ENCODE measurements around the gene PCDH12. TPM values are rescaled to one million over a fixed set of nuclear protein-coding genes. Genes with fewer than 3 reads are reported as not detected.
A peak's percentile ranks its signal among the peaks of the same experiment; 100 is the strongest.

Gene PCDH12
- total RNA-seq, 1 donor from 2014 or later: 11.1 TPM

- intact Hi-C loops (cut with micrococcal nuclease): no loop called here
- DNase-seq: no peak
- no peak for ATAC-seq
Observed at GRCh38 chr5:141917760-141918159, 40.2 kb downstream of the PCDH12 start.

- no peak for DNase-seq
- intact Hi-C loops (cut with micrococcal nuclease): no loop called here
- ATAC-seq: no peak
Observed at GRCh38 chr5:141916522-141916921, 41.5 kb downstream of the PCDH12 start.

- intact Hi-C loops (cut with micrococcal nuclease): no loop called here
- peak; percentile 88 for ATAC-seq
- peak; percentile 47 for DNase-seq
Observed at GRCh38 chr5:141915881-141916336, 42.1 kb downstream of the PCDH12 start.

- no peak for DNase-seq
- intact Hi-C loops (cut with micrococcal nuclease): no loop called here
- ATAC-seq: no peak
Observed at GRCh38 chr5:141914797-141915196, 43.2 kb downstream of the PCDH12 start.

GRCh38 chr5:141914199-141914743, 43.7 kb downstream of the PCDH12 start:
- DNase-seq (peak; percentile 73), ATAC-seq (peak; percentile 78)
- intact Hi-C loops (cut with micrococcal nuclease): no loop called here

GRCh38 chr5:141913560-141914198, 44.3 kb downstream of the PCDH12 start:
- intact Hi-C loops (cut with micrococcal nuclease): no loop called here
- ATAC-seq: no peak

GRCh38 chr5:141910271-141910673, 47.7 kb downstream of the PCDH12 start:
- peak; percentile 20 for ATAC-seq
- no peak for DNase-seq
- intact Hi-C loops (cut with micrococcal nuclease): no loop called here

More at GRCh38 chr5:141913560-141914198, 44.3 kb downstream of the PCDH12 start:
- DNase-seq: no peak

- ATAC-seq: no peak
- intact Hi-C loops (cut with micrococcal nuclease): no loop called here
- no peak for DNase-seq
Observed at GRCh38 chr5:141909212-141909611, 48.8 kb downstream of the PCDH12 start.

- ATAC-seq (no peak), DNase-seq (no peak)
- intact Hi-C loops (cut with micrococcal nuclease): no loop called here
Observed at GRCh38 chr5:141908796-141909195, 49.2 kb downstream of the PCDH12 start.

GRCh38 chr5:141906972-141907371, 51.0 kb downstream of the PCDH12 start:
- intact Hi-C loops (cut with micrococcal nuclease): no loop called here
- no peak for DNase-seq
- no peak for ATAC-seq

GRCh38 chr5:141906517-141906916, 51.5 kb downstream of the PCDH12 start:
- intact Hi-C loops (cut with micrococcal nuclease): no loop called here
- no peak for ATAC-seq
- DNase-seq: no peak

- intact Hi-C loops (cut with micrococcal nuclease): no loop called here
- DNase-seq: no peak
- no peak for ATAC-seq
Observed at GRCh38 chr5:141904551-141904950, 53.5 kb downstream of the PCDH12 start.

GRCh38 chr5:141903261-141903660, 54.7 kb downstream of the PCDH12 start:
- DNase-seq: no peak
- ATAC-seq: no peak
- intact Hi-C loops (cut with micrococcal nuclease): no loop called here

- intact Hi-C loops (cut with micrococcal nuclease): no loop called here
- DNase-seq: no peak
- no peak for ATAC-seq
Observed at GRCh38 chr5:141902015-141902814, 55.8 kb downstream of the PCDH12 start.

- DNase-seq (no peak), ATAC-seq (peak; percentile 38)
- intact Hi-C loops (cut with micrococcal nuclease): no loop called here
Observed at GRCh38 chr5:141898448-141899049, 59.5 kb downstream of the PCDH12 start.

GRCh38 chr5:141897425-141897824, 60.6 kb downstream of the PCDH12 start:
- intact Hi-C loops (cut with micrococcal nuclease): no loop called here
- no peak for ATAC-seq
- DNase-seq: no peak

Measured in left ventricle myocardium superior (tissue), 1 donor.